ENCODE data around the gene PPHLN1. TPM values are rescaled to one million over a fixed set of nuclear protein-coding genes. Genes with fewer than 3 reads are reported as not detected.

Gene PPHLN1
- total RNA-seq, 4 donors from 2014 or later = 63.2 to 175 (median 68.1) TPM

- no peaks in the 10 kb centered on the region for H3K9me3 ChIP-seq
- no peaks in the 10 kb centered on the region for H3K27me3 ChIP-seq
- H3K4me3 ChIP-seq = no peak overlapping the region
- no peaks in the 10 kb centered on the region for H3K4me1 ChIP-seq
- H3K27ac ChIP-seq = no peak overlapping the region
- DNase-seq = no peak
- no peak for TF ChIP-seq POLR2A (IDR thresholded peaks at IDR 0.05)
- no peak for TF ChIP-seq CTCF (IDR thresholded peaks at IDR 0.05)
- H3K36me3 ChIP-seq = no peaks in the 10 kb centered on the region
These were observed 19.7 kb upstream of the PPHLN1 start for GRCh38 chr12:42306297-42306696.

DNA sequence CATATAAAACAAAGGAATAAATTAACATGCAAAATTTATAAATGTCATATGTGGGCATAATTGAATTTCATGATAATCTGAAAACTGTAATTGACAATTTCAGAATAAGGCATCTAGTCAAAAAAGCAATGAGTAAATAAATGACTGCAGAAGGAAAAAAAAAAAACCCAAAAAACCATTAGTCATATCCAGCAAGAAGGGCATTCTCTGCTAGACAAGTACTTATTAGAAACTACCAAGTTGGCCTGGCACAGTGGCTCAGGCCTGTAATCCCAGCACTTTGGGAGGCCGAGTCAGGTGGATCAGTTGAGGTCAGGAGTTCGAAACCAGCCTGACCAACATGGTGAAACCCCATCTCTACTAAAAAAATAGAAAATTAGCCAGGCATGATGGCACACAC, 17.6 kb upstream of the PPHLN1 start:
- H3K4me1 ChIP-seq = no peaks in the 10 kb centered on the region
- DNase-seq = no peak
- TF ChIP-seq POLR2A (IDR thresholded peaks at IDR 0.05) (no peak), CTCF (IDR thresholded peaks at IDR 0.05) (no peak)
- no peak overlapping the region for H3K27ac ChIP-seq
- no peaks in the 10 kb centered on the region for H3K9me3 ChIP-seq
- no peaks in the 10 kb centered on the region for H3K27me3 ChIP-seq
- peaks cover 0 to 9% (median 0%) of the 10 kb centered on the region in 3 donors for H3K36me3 ChIP-seq
- H3K4me3 ChIP-seq = no peak overlapping the region

DNA sequence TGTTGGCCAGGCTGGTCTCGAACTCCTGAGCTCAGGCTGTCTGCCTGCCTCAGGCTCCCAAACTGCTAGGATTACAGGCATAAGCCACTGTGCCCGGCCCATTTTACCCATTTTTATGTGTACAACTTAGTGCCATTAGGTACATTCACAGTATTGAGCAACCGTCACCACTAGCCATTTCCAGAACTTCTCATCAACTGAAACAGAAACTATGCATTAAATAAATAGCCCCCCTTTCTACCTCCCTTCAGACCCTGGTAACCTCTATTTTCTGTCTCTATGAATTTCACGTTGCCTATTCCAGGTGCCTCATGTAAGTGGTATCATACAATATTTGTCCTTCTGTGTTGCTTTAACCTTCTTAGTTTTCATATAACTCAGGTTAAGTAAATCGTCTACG, 16.0 kb upstream of the PPHLN1 start:
- Histone ChIP-seq H3K27ac (no peak overlapping the region), H3K27me3 (no peaks in the 10 kb centered on the region), H3K4me1 (no peaks in the 10 kb centered on the region), H3K4me3 (no peak overlapping the region), H3K36me3 (peaks cover 0 to 13% (median 0%) of the 10 kb centered on the region in 3 donors), H3K9me3 (no peaks in the 10 kb centered on the region)
- no peak for DNase-seq
- no peak for TF ChIP-seq CTCF (IDR thresholded peaks at IDR 0.05)
- no peak for TF ChIP-seq POLR2A (IDR thresholded peaks at IDR 0.05)

- peaks cover 0 to 38% (median 0%) of the 10 kb centered on the region in 3 donors for H3K36me3 ChIP-seq
These were observed 10.9 kb upstream of the PPHLN1 start for GRCh38 chr12:42315108-42315507.

DNA sequence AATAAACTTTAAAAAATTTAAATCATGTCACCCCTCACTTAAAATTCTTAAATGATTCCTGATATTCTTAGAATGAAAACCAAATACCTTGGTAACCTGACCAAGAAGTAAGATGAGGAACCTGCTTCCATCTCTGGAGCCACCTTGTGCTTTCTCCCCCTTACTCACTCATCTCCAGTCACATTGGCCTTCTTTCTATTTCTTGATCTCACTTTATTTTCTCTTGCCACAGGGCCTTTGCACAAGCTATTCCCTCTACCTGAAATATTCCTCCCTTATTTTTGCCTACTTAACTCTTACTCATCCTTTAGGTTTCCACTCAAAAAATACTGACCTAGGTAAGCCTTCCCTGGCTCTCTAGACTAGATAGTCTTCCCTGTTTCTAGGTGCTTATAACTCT, 5.2 kb upstream of the PPHLN1 start:
- H3K4me1 ChIP-seq = no peaks in the 10 kb centered on the region
- peaks cover 0 to 27% (median 0%) of the 10 kb centered on the region in 3 donors for H3K36me3 ChIP-seq
- no peaks in the 10 kb centered on the region for H3K27me3 ChIP-seq
- no peaks in the 10 kb centered on the region for H3K9me3 ChIP-seq
- no peak overlapping the region for H3K27ac ChIP-seq
- TF ChIP-seq POLR2A (IDR thresholded peaks at IDR 0.05) = no peak
- TF ChIP-seq CTCF (IDR thresholded peaks at IDR 0.05) = no peak
- DNase-seq = no peak
- no peak overlapping the region for H3K4me3 ChIP-seq

More at GRCh38 chr12:42315108-42315507, 10.9 kb upstream of the PPHLN1 start:
- no peak for DNase-seq
- no peak overlapping the region for H3K27ac ChIP-seq
- no peaks in the 10 kb centered on the region for H3K9me3 ChIP-seq
- H3K4me1 ChIP-seq = no peaks in the 10 kb centered on the region
- H3K27me3 ChIP-seq = no peaks in the 10 kb centered on the region
- H3K4me3 ChIP-seq = no peak overlapping the region
- TF ChIP-seq POLR2A (IDR thresholded peaks at IDR 0.05) (no peak), CTCF (IDR thresholded peaks at IDR 0.05) (no peak)

- Histone ChIP-seq H3K27me3 (no peaks in the 10 kb centered on the region), H3K4me1 (peaks cover 2 to 9% (median 8%) of the 10 kb centered on the region in 4 donors), H3K4me3 (no peak overlapping the region), H3K9me3 (no peaks in the 10 kb centered on the region), H3K36me3 (peaks cover 0 to 11% (median 0%) of the 10 kb centered on the region in 3 donors), H3K27ac (no peak overlapping the region)
- no peak for DNase-seq
- TF ChIP-seq POLR2A (IDR thresholded peaks at IDR 0.05) (no peak), CTCF (IDR thresholded peaks at IDR 0.05) (no peak)
These were observed 3.4 kb upstream of the PPHLN1 start for GRCh38 chr12:42322567-42322966.

All from Peyer's patch (tissue), 4 donors.